HG03520 (cell line): Measurements from ENCODE around the gene BCAN.

ENCODE experiments used
- ATAC-seq: cut with Tn5 transposase; IDR thresholded peaks from one replicate; pipeline ENCODE4 v1.9.1; 2021; ENCODE audit warnings: mild to moderate bottlenecking, moderate library complexity; ENCODE audit not compliant: unreplicated experiment

The BCAN gene

DNA sequence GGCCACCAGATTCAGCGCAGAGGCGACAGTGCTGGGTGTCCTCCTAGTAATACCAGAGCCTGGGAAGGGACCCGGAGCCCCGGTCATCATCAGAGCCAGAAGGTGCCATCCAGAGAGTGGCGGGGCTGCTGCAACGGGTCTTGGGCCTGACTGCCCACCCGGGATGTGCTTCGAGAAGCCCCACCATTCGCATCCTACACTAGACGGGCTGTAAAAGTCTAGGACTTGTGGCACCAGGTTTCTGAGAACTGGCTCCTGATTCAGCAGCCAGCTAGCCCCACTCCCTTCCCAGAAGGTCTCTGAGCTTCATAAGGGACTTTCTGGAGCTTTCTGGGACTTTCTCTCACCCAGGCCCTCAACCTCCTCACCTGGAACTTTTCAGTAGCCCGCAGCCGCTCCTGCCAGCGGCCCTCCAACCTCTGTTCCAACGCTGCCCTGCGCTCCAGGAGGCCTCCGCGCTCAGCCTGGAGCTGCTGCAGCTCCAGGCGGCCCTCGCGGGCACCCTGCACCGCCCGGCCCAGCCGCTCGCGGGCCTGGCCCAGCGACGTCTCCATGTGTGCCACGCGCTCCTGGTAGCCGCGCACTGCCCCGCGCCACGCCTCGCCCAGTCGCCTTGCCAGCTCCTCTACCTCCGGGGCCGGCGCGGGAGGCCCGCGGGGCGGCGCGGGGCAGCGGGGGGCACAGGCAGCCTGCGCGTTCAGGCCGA lies 34.4 kb downstream of the BCAN start:
- no peak for ATAC-seq

DNA sequence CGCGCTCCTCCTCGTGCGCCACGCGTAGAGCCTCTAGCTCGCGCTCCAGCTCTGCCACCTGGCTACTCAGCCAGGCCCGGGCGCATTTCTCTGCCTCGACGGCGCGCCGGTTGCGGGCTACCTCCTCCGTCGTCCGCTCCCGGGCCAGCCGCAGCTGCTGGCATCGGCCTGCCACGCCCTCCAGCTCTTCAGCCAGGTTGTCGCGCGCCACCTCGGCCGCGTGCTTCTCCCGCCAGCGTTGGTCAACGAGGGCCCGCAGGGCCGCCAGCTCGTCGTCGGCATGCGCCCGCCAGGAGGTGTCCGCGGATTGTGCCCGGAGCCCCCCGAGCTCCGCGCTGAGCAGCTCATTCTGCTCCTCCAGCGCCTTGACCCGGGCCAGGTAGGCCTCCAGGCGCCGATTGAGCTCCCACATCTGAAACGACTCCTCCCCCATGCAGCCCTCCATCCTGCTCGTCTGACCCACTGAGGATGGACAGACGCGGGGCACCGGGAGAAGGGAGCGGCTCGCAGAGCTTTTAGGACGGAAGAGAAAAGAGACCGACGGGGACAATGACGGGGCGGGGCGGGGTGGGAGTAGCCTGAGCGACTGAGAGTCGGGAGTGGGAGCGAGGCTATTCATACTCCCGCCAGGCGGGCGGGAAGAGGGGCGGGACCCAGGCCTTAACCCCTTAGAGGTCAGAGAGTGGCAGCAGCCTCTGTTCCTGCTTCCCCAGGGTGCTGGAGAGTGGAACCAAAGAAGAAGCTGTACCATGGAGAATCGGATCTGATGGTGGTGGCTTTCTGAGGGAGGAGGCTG lies 35.1 kb downstream of the BCAN start, which contains the start of gene NES:
Gene NES (minus strand): TSS at position 588 of the 796 bp plus-strand sequence. CDS start 143 bp downstream, at position 445.
- ATAC-seq, result no peak

DNA sequence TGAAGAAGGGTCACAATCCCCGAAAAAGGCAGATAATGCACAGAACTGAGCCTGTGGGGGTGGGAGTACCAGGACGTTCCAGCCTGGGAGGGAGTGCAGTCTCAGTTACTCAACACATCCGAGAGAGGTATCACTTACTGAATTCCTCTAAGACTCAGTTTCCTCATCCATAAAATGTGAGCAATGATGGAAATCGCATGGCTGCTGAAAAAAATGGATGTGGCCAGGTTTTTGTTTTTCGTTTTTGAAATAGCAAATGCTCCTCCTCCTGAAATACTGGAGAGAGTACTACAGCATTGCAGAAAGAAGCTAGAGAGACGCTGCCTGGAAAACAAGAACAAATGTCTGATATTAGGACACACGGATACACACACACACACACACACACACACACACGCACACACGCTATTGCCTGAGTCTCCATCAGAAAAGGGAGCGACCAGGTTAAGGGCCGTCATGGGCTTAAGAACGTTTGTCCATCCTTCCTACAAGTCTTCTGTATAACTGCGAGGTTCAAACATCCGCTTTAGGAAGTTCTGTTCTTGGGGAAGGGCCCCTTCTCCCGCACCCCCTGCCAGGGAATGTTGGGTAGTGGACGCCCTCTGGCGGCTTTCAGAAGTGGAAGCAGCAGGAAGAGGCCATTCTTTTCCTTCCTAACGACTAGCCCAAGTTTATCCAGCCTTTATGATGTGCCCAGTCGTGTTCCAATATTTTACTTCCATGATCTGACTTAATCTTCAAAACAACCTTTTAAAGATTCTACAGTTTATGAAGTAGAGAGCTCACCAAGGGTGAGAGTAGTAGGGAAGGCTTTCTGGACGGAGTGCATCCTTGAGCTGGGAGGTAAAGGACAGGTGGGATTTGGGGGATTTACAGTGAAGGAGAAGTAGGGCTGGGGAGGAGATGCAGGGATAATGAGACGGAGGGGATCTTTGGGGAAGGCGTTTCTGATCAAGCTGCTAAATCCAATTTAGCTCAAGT lies 36.0 kb downstream of the BCAN start:
- no peak for ATAC-seq

DNA sequence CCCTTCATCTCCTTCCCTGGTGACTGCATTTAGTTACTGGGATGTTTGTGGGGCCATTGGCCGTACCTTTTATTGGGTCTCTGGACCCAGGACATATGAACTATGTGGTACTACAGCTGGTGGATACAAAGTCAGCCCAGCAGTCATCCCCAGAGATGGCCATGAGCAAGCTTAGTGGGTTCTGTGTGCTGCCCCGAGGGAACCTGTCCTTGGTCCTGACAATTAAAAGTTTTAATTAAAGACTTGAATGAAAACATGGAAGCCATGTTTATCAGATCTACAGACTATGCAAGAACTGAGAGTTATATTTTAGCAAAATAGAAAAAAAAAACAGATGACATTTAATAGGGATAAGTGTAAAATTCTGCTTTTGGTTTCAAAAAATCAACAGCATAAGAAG lies 38.1 kb downstream of the BCAN start:
- no peak for ATAC-seq

DNA sequence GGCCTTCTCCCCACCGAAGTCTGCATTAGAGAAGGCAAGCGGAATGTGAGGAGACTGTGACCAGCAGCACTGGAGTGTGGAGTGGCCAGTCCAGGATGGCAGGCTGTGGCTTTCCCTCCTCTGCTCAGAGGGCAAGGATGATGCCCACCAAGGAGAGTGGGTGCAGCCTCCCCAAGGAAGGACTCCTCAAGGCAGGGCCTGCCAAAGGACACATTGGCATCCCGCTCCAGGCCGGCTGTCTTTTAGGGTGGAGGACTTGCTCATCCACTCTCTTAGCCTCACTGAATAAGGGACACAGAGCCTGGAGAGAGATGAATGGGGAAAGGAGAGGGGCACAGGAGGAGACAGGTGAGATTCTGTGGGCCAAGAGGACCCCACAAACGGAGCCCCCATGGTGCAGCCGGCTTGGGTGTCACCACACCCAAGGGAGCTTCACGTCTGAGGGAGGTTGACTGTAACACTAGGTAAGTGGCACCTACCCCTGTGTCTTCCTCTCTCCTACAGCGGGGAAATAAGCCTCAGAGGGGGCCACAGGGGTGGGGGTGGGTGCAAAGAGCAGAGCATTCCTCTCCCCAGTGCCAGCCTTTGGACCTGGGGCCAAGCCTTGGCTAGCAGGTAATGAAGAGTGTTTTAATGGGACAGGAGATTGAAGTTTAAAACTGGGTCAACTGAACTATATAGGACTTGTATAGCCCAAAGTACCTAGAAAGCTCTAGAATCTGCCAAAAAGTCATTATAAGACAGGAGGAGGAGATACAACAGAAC lies 39.5 kb downstream of the BCAN start:
- no peak for ATAC-seq

DNA sequence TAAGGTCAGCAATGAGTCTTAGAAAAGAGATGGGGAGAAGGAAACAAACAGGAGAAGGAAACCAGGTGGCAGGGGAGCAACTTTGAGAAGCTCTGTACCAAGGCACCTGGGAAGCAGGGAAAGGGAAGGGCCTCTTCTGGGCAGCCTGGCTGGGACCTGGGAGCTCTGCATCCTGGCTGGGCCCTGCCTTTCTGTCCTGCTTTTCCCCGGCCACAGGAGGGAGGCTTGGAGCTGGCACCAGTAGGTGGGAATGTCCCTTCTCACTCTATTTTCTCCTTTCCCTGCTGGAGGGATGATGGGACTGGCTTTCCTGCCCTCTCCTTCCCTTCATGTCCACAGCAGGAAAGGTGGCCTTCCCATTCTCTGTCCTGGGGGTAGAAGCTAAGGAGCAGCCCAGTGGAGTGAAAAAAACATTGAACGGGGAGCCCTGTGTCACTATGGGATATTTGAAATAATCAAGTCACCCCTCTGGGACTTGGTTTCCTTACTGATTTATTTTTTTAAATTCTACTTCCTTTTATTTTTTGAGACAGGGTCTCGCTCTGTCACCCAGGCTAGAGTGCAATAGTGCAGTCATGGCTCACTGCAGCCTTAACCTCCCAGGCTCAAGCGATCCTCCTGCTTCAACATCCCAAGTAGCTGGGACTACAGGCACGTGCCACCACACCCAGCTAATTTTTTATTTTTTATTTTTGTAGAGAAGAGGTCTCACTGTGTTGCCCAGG lies 40.4 kb downstream of the BCAN start:
- no peak for ATAC-seq

DNA sequence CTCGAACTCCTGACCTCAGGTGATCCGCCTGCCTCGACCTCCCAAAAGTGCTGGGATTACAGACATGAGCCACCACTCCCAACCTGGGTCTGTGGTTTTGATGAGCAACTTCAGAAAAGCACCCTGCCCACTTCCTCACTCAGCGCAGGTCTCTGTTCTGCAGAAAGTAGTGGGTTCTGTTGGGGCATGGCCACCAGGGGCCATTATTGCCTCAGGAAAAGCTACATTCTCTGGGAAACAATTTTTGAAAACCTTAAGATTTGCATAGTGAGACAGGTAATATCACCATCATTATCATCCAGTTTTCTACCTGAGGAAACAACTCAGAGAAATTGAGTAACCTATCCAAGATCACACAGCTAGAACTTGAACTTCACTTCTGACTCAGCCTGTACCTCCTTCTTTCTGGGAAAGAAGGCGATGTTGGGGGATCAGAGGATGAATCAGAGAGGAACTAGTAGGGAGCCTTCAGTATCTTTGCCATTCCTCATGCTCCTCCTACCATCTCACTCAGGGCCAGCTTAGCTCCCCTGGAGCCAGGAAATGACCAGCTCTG lies 42.4 kb downstream of the BCAN start:
- ATAC-seq, result no peak

DNA sequence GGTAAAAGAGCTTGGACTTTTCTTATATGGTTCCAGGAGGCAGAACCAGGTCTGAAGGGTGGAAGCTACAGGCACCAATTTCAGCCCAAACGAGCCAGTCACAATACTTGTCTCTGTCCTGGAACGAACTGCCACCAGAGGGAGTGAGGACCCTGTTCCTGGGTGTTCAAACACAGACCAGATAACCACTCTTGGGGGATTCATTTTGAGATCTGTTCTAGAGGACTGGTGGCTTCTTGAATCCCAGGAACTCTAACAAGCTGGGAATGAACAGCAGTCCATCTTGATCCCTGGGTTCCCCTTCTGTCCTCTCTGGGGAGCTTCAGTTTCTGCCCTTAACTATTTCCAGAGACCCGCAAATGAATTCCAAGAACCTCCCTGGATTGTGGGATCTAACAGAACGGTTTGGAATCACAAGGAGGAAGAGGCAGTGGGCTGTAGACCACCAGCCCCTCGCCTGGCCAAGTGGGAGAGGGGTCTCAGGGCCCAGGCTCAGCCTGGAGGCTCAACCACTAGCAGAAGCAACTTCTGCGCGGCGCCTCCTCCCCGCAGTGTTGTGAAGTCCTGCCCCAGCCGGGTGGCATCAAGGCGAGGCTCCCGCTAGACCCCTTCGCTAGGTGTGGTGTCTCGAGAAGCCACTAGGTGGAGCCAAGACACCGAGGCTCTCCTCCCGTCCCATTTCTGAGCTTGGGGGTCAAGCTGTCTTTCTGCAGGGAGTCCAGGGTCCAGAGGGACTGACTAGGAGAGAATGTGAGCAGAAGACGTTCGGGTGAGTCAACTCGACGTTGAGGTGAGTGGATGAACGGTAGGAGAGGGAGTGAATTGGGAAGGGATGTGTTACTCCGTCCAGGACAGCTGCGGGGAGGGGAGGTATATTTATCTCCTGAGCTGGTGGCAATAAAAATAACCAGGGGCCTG lies 47.4 kb downstream of the BCAN start:
- ATAC-seq, result no peak

DNA sequence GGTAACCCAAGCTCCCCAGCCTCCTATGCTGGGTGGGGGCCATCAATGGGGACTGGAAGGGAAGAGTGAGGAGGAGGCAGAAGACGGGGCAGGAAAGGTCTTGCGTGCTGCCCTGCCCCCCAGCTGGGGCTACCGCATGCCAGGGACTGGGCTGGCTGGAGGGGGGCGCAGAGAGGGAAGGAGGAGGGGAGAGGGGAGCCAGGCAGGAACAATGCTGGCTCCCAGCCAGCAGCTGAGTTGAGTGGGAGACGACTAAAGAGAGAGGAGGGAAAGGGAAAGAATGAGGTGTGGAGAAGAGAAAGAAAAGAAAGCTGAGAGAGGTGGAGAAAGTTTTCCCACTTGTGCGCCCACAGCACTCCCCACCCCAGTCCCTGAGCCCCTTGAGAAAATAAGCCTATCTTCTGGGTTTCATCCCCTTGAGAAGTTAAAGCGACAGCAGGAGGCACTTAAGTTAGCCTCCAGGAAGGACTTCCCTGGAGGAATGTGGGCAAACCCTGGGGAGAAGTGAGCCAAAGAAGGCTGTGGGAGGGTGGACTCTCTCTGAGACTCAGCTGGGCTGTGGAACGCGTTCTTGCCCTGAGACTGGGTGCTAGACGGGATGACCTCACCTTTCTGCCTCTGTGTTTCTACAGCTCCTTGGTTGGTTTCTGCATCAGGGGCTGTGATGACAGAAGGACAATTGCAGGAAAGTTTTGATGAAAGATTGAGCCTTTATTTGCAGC lies 48.2 kb downstream of the BCAN start:
- no peak for ATAC-seq

DNA sequence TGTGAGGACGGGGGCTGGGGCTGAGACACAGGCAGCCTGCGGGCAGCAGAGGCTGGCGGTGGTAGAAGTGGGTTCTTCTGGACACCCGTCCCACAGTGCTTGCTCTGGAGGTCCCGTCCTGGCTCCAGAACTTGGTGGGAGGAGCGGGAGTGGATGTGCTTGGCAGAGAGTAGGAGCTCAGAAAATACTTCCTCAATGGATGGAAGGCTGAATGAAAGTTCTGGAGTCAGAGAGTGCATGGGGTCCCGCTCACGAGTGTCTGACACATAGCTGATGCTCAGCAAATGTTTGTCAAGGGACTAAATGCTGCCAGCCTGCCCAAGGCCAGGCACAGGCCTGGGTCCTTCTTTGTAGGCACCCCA lies 48.7 kb downstream of the BCAN start:
- no peak for ATAC-seq

DNA sequence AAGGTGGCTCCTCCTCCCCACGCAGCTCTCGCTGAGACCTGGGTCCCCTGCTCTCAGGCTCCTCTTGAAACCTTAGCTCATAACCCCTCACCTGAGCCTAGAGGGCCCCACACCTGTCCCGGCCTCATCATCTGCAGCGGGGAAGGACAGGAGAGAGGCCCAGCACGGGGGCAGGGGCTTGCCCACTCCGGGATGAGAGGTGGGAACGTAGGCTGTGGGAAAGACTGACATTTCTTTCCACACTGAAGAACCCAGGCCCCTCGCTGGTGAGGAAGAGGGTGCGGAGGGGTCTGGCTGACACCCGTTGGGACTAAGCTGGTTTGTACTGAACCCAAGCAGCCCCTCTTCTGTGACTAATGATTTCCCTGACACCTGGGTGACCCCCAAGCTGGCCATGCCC lies 49.3 kb downstream of the BCAN start:
- no peak for ATAC-seq

DNA sequence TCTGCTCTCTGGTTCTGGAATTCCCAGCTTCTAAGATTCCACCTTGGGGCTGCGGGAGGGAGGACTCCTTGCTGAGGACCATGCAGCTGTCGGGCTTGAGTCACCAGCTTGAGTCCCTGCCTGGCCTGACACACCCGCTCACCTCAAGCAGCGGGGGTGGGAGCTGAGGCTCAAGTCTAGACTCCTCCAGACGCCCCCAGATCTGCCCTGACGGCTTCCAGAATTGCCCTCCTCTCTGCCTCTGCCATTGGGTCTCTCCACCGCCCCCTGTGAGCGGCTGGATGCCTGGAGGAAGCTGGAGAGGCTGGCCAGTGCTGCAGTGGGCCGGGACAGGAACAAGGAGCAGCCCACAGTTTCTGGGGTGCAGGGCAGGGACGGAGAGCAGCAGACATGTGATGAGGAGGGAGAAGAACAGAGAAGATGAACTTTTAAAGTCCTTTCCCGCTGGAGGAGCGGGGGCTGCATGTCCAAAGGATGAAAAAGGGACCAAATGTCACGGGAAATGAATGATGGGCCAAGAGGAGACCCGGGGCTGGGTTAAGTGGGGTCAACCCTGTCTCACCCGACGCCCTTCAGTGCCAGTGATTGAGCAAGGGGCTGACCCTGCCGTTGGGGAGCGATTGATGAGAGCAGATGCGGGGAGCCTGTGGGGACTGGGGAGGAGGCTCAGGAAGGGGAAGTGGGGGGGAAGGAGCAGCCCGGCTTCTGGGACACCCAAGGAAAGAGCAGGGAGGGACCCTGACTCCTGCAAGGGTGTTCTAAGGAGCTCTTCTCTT lies 49.9 kb downstream of the BCAN start:
- ATAC-seq, result no peak

DNA sequence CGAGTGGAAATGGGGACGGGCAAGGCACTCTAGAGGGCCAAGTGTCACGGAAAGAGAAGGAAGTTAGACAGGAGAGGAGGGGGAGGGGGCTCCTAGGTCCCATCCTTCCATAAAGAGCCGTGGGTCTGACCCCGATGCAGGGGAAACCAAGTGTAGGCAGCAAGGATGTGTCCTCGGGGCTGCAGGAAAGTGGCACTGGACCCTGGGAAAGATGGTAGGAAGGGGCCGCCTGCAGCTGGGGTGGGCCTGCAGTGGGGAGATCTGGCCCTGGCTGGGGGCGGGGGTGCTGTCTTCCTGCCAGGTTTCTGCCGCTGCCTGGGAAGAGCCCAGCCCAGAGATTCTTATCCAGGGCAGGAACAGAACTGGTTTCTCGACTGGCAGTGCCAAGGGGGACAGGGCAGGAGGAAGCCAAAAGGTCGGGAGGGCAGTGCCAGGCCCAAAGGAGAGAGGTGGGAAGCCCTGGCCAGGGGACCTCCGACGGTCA lies 50.6 kb downstream of the BCAN start:
- no peak for ATAC-seq

DNA sequence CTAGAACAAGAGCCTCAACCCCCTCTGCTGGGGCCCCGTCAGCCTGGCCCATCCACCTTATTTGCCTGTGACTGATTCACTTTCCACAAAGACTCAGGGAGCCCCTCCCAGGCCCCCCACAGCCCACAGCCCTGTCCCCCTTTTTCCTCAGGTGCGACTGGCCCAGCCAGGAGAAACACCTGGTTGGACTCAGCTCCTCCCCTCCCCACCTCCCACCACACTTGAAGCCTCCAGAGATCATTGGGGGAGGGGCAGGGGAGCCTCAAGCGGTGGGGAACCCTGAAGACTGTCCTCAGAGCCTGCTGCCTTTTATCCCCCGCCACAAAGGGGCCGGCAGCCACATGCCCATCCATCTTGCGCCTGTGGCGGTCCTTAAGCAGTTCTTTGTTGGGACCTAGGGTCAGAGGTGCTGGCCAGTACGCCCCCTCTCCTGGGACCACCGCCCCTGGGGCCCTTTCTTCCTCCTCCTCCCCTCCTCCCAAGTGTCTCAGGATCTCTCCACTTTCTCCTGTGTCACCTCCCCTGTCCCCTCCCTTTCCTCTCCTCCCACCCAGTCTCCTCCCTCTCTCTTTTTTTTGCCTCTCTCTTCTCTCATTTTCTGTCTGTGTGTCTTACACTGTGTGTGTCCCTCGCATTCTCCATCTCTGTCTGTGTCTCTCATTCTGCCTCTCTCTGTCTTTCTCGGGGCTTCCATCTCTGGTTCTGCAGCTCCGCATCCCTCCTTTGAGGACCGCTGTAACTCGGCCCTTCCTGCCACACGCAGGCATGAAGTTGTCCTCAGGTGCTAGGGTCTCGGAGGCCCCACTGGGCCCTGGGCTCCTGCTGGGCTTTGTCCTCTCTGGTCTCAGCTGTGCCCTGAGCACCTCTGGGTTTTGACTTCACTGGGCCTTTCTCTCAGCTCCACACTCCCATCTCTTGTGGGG lies 51.3 kb downstream of the BCAN start:
- ATAC-seq, result no peak

DNA sequence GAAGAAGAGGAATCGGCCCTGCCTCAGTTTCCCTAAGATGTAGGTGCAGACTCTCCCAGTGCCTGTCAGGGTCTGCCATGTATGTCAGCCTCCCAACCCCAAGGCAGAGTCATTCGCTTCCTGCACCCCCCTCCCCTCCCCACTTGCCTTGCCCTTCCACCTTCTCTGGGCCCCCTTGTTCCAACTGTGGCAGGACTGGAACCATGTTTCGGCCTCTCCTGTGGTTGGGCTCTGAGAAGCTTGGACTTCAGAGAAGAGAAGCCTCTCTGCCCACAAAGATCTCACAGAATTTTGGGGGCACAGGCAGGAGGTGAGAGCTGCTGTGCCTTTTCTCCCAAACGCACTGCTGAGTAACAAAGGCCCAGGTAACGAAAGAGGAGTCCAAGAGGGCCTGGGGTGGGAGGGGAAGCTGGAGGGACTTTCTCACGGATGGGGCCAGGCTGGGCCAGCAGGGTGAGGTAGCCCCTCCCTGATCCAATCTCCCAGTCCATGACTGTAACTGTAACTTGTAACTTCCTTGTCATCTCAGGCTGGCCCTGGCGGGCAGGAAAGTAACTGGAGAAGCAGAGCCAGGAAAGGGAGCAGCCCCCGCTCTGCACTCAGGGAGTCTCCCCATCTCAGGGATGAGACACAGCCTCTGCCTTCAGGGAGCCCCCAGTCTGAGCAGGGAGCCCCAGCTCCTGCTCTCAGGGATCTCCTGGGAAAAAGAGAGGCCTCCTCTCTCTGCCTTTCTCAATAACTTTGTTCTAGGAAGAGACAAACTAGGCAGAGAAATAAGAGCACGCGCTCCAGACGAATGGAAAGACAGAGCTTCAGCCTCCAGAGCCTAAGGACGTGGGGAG lies 52.2 kb downstream of the BCAN start:
- ATAC-seq, result no peak
